H1 (cell line): ENCODE results near the gene TMEM106C. TPM values are rescaled to one million over a fixed set of nuclear protein-coding genes. Genes with fewer than 3 reads are reported as not detected.

ENCODE experiments used
- CHD7 ChIP-seq: fragments of 300-600 bp; sonication (generic); IDR thresholded peaks from 2 replicates; pipeline ENCODE4 v1.7.1; 2012; ENCODE audit warnings: low read length, moderate library complexity, mild to moderate bottlenecking, inconsistent platforms; ENCODE audit not compliant: insufficient replicate concordance
- FOSL1 ChIP-seq: IDR thresholded peaks from 2 replicates; pipeline ENCODE4 v1.6.1; 2011; ENCODE audit warnings: mild to moderate bottlenecking, low read depth, low read length, moderate library complexity; ENCODE audit not compliant: insufficient read depth
- NRF1 ChIP-seq: IDR thresholded peaks from 2 replicates; pipeline ENCODE4 v1.6.1; 2011; ENCODE audit warnings: mild to moderate bottlenecking, low read depth, low read length, improper control_type of control experiment
- POLR2A ChIP-seq, 2 experiments: IDR thresholded peaks; 1 replicate in 1 of 2; 2 replicates in 1 of 2; pipeline ENCODE4 v1.6.1; 2011; ENCODE audit warnings: low read depth in 2 of 2, low read length in 2 of 2, mild to moderate bottlenecking in 2 of 2; ENCODE audit errors: control extremely low read depth in 1 of 2
- RNF2 ChIP-seq: fragments of 200-900, 300-1000 bp; sonication (generic); IDR thresholded peaks from 2 replicates; pipeline ENCODE4 v1.7.1; 2016; ENCODE audit warnings: borderline replicate concordance, low read depth, mild to moderate bottlenecking, antibody characterized with exemption, low read length; ENCODE audit not compliant: poor library complexity, severe bottlenecking; ENCODE audit errors: missing control alignments
- RXRA ChIP-seq: IDR thresholded peaks from 2 replicates; pipeline ENCODE4 v1.6.1; 2011; ENCODE audit warnings: low read depth, mild to moderate bottlenecking, low read length, moderate library complexity; ENCODE audit not compliant: insufficient read depth
- polyA plus RNA-seq, 7 experiments: library from polyadenylated mRNA; depleted of rRNA in 3 of 7; stranded (reverse) in 5 of 7; unstranded in 2 of 7; fragments of >200 nt in 5 of 7; fragments of 200-250 nt in 2 of 7; gene quantifications; 1 replicate in 5 of 7; 2 replicates in 1 of 7; 4 replicates in 1 of 7; pipeline versions ENCODE4 v1.2.1 to v1.2.3, GENCODE V29; 2011 to 2013; ENCODE audit warnings: missing spikeins in 2 of 7, mixed read lengths in 2 of 7
- total RNA-seq: library from RNA; stranded (reverse); fragmentation: NEBNext Ultra II Directional; extraction: Animal tissue kit (Norgen Biotek cat#: 25700); gene quantifications from 2 replicates; pipeline ENCODE4 v1.2.1, GENCODE V29; 2021

The TMEM106C gene
- total and polyA plus RNA-seq, 2 of the 8 experiments (the other 6 are each of a cell fraction or from before 2014, with no cell fraction given): 36.6 to 45.3 TPM

- TF ChIP-seq CHD7 (no peak), RNF2 (no peak), POLR2A (IDR thresholded peaks at IDR 0.05; ENCODE audit: control extremely low read depth in 1 of 2, low read depth in 2 of 2, low read length in 2 of 2) (no peak), RXRA (no peak), FOSL1 (no peak), NRF1 (no peak)
- TF ChIP-seq, all 59 proteins: peak for 0
These were observed 45.0 kb downstream of the TMEM106C start (continued) for GRCh38 chr12:48008349-48008748.
